ENCODE results near the gene NUBP2.

The NUBP2 gene

GRCh38 chr16:1759511-1759910, 23.2 kb upstream of the NUBP2 start:
- no peak for DNase-seq

GRCh38 chr16:1760911-1761310, 21.8 kb upstream of the NUBP2 start:
- DNase-seq, result no peak

- DNase-seq, result no peak
These were observed 21.0 kb upstream of the NUBP2 start for GRCh38 chr16:1761751-1762150.

GRCh38 chr16:1762196-1762878, 20.4 kb upstream of the NUBP2 start:
- no peak for DNase-seq

GRCh38 chr16:1762879-1763520, 19.8 kb upstream of the NUBP2 start:
- no peak for DNase-seq

- DNase-seq, result no peak
These were observed 18.9 kb upstream of the NUBP2 start for GRCh38 chr16:1763521-1764511.

GRCh38 chr16:1764971-1765370, 17.8 kb upstream of the NUBP2 start:
- no peak for DNase-seq

GRCh38 chr16:1765826-1766225, 16.9 kb upstream of the NUBP2 start:
- no peak for DNase-seq

GRCh38 chr16:1766231-1766630, 16.5 kb upstream of the NUBP2 start:
- DNase-seq, result no peak

- DNase-seq, result no peak
These were observed 16.1 kb upstream of the NUBP2 start for GRCh38 chr16:1766701-1767100.

GRCh38 chr16:1767116-1767994, 15.4 kb upstream of the NUBP2 start:
- DNase-seq, result no peak

- no peak for DNase-seq
These were observed 14.5 kb upstream of the NUBP2 start for GRCh38 chr16:1768061-1768766.

GRCh38 chr16:1768767-1769401, 13.9 kb upstream of the NUBP2 start:
- DNase-seq, result no peak

GRCh38 chr16:1769402-1770300, 13.1 kb upstream of the NUBP2 start:
- DNase-seq, result no peak

GRCh38 chr16:1770328-1771187, 12.2 kb upstream of the NUBP2 start:
- peak; percentile 43 for DNase-seq

- DNase-seq, result peak; percentile 64
These were observed 11.4 kb upstream of the NUBP2 start, which contains the start of gene NME3 for GRCh38 chr16:1771188-1771863. NME3 (minus strand) TSS chr16:1771543; CDS start chr16:1771534, 9 bp downstream.

GRCh38 chr16:1771864-1772361, 10.8 kb upstream of the NUBP2 start:
- no peak for DNase-seq

- DNase-seq, result peak; percentile 37
These were observed 10.3 kb upstream of the NUBP2 start, which contains the start of gene EME2 for GRCh38 chr16:1772362-1772907. EME2 (plus strand) TSS chr16:1772810; CDS start chr16:1773228, 418 bp downstream.

Data from T-helper 9 cell (primary cell).